HepG2 (cell line): Measurements from ENCODE around the gene OASL. TPM values are rescaled to one million over a fixed set of nuclear protein-coding genes. Genes with fewer than 3 reads are reported as not detected.
A peak's percentile ranks its signal among the peaks of the same experiment; 100 is the strongest.

Source experiments
- ARHGAP35 ChIP-seq: sonication (generic); formaldehyde crosslinking; IDR thresholded peaks from 2 replicates; pipeline ENCODE4 v1.9.0; 2022; ENCODE audit warnings: mild to moderate bottlenecking, inconsistent platforms, moderate library complexity, missing genetic modification reagents, borderline replicate concordance
- EED ChIP-seq: sonication (generic); formaldehyde crosslinking; IDR thresholded peaks from 2 replicates; pipeline ENCODE4 v1.5.0; 2020; ENCODE audit warnings: mild to moderate bottlenecking, missing genetic modification reagents
- GPN1 ChIP-seq: sonication (generic); formaldehyde crosslinking; IDR thresholded peaks from 2 replicates; pipeline ENCODE4 v1.5.1; 2020; ENCODE audit warnings: missing genetic modification reagents, borderline replicate concordance
- HNF1A ChIP-seq, 2 experiments: sonication (generic) in 1 of 2; formaldehyde crosslinking in 1 of 2; IDR thresholded peaks; 2 replicates each; pipeline versions ENCODE4 v1.4.0 to v1.6.1; 2016 to 2020; ENCODE audit warnings: borderline replicate concordance in 1 of 2, low read depth in 1 of 2, mild to moderate bottlenecking in 1 of 2, missing genetic modification reagents in 1 of 2
- KMT2B ChIP-seq: IDR thresholded peaks from 2 replicates; pipeline ENCODE4 v1.6.1; 2016; ENCODE audit warnings: missing genetic modification reagents, missing compliant biosample characterization
- PHB2 ChIP-seq: fragments of 450-650 bp; IDR thresholded peaks from 2 replicates; pipeline ENCODE4 v1.6.1; 2018; ENCODE audit not compliant: partially characterized antibody
- PLSCR1 ChIP-seq: sonication (generic); formaldehyde crosslinking; IDR thresholded peaks from 2 replicates; pipeline ENCODE4 v1.5.0; 2020; ENCODE audit warnings: missing genetic modification reagents, mild to moderate bottlenecking, borderline replicate concordance
- PRMT3 ChIP-seq: sonication (generic); formaldehyde crosslinking; IDR thresholded peaks from 2 replicates; pipeline ENCODE4 v1.8.1; 2022; ENCODE audit warnings: low read depth, mild to moderate bottlenecking, moderate library complexity, missing genetic modification reagents, borderline replicate concordance
- SPEN ChIP-seq: sonication (generic); formaldehyde crosslinking; IDR thresholded peaks from 2 replicates; pipeline ENCODE4 v1.5.1; 2020; ENCODE audit warnings: low read depth, mild to moderate bottlenecking, missing genetic modification reagents
- TFE3 ChIP-seq: IDR thresholded peaks from 2 replicates; pipeline ENCODE4 v1.6.1; 2016
- ZBTB46 ChIP-seq: sonication (generic); formaldehyde crosslinking; IDR thresholded peaks from 2 replicates; pipeline ENCODE4 v1.4.0; 2020; ENCODE audit warnings: mild to moderate bottlenecking, missing genetic modification reagents, borderline replicate concordance
- ZNF501 ChIP-seq: sonication (generic); formaldehyde crosslinking; IDR thresholded peaks from 2 replicates; pipeline ENCODE4 v1.5.1; 2020; ENCODE audit warnings: mild to moderate bottlenecking, moderate library complexity, missing genetic modification reagents
- ZNF557 ChIP-seq: sonication (generic); formaldehyde crosslinking; IDR thresholded peaks from 2 replicates; pipeline ENCODE4 v1.4.0; 2020; ENCODE audit warnings: missing genetic modification reagents
- ZNF784 ChIP-seq: sonication (generic); formaldehyde crosslinking; IDR thresholded peaks from 2 replicates; pipeline ENCODE4 v1.5.1; 2020; ENCODE audit warnings: missing genetic modification reagents, mild to moderate bottlenecking, borderline replicate concordance
- polyA plus RNA-seq, 8 experiments: library from polyadenylated mRNA; depleted of rRNA in 3 of 8; stranded (reverse) in 7 of 8; unstranded in 1 of 8; fragments of >200 nt; fragmentation: Illumina TruSeq in 4 of 8; extraction: Trizol in 4 of 8; gene quantifications; 2 replicates each; pipeline versions ENCODE4 v1.2.1 to v1.2.3, GENCODE V29; 2011 to 2016; ENCODE audit warnings: low read depth in 4 of 8, missing spikeins in 1 of 8, mixed read lengths in 1 of 8; ENCODE audit not compliant: insufficient read depth in 1 of 8
- total RNA-seq, 5 experiments: library from RNA; depleted of rRNA; stranded (reverse); fragments of >200 nt; fragmentation: Illumina TruSeq; extraction: Trizol; gene quantifications; 2 replicates each; pipeline ENCODE4 v1.2.3, GENCODE V29; 2016; ENCODE audit warnings: low read depth in 1 of 5
- TF ChIP-seq, protein P1 (sequence below): sonication (generic); formaldehyde crosslinking; IDR thresholded peaks from 2 replicates; pipeline ENCODE4 v1.4.0; 2020; ENCODE audit warnings: missing genetic modification reagents

OASL gene
- total and polyA plus RNA-seq, 2 of the 13 experiments (the other 11 are each of a cell fraction or from before 2014, with no cell fraction given) = 0.11 to 0.22 TPM

- TF ChIP-seq ZBTB46 (CRISPR knock-in tag) (0 out of 2 replicates have a peak, but pooled peaks have one; percentile 84), PRMT3 (CRISPR knock-in tag) (0 out of 2 replicates have a peak, but pooled peaks have one; percentile 62), TFE3 (CRISPR knock-in tag) (peak; percentile 72), SPEN (peak; percentile 74; the same call in 1 of the 2 replicates), EED (CRISPR knock-in tag) (no peak), ZNF557 (CRISPR knock-in tag) (peak; percentile 74; the same call in 1 of the 2 replicates), ZNF501 (CRISPR knock-in tag) (0 out of 2 replicates have a peak, but pooled peaks have one; percentile 16), KMT2B (CRISPR knock-in tag) (peak; percentile 53; the same call in 1 of the 2 replicates), ARHGAP35 (CRISPR knock-in tag) (peak; percentile 72; the same call in 1 of the 2 replicates), PLSCR1 (no peak), PHB2 (no peak), GPN1 (no peak), ZNF784 (0 out of 2 replicates have a peak, but pooled peaks have one; percentile 20), HNF1A (IDR thresholded peaks at IDR 0.05; ENCODE audit: low read depth) (no peak; the same call in 1 of the 2 replicates), HNF1A (CRISPR knock-in tag; IDR thresholded peaks at IDR 0.05; ENCODE audit: borderline replicate concordance) (no peak)
- TF ChIP-seq, protein P1, sequence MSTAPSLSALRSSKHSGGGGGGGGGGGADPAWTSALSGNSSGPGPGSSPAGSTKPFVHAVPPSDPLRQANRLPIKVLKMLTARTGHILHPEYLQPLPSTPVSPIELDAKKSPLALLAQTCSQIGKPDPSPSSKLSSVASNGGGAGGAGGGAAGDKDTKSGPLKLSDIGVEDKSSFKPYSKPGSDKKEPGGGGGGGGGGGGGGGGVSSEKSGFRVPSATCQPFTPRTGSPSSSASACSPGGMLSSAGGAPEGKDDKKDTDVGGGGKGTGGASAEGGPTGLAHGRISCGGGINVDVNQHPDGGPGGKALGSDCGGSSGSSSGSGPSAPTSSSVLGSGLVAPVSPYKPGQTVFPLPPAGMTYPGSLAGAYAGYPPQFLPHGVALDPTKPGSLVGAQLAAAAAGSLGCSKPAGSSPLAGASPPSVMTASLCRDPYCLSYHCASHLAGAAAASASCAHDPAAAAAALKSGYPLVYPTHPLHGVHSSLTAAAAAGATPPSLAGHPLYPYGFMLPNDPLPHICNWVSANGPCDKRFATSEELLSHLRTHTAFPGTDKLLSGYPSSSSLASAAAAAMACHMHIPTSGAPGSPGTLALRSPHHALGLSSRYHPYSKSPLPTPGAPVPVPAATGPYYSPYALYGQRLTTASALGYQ (CRISPR knock-in tag) = peak; percentile 65
Observed at GRCh38 chr12:120979862-120980696, 59.0 kb downstream of the OASL start (continued).
